Testis (tissue), 2 donors: ENCODE data around the gene HSH2D.

Experiments used
- CTCF ChIP-seq, 3 experiments: fragments of 450-650 bp in 2 of 3; fragments of 200-600 bp in 1 of 3; sonication (generic) in 1 of 3; IDR thresholded peaks; one replicate each; pipeline ENCODE4 v1.5.1; 2016 to 2019; ENCODE audit warnings: antibody characterized with exemption in 3 of 3, mild to moderate bottlenecking in 2 of 3, moderate library complexity in 1 of 3
- POLR2A ChIP-seq: fragments of 450-650 bp; IDR thresholded peaks from one replicate; pipeline ENCODE4 v1.6.1; 2017; ENCODE audit warnings: antibody characterized with exemption, mild to moderate bottlenecking, moderate library complexity

- no peak for TF ChIP-seq CTCF (IDR thresholded peaks at IDR 0.05)
- TF ChIP-seq POLR2A = no peak
Measured at GRCh38 chr19:16207490-16208025, 64.1 kb downstream of the HSH2D start.
